Measurements from ENCODE around the gene CAMK1D.

- TF ChIP-seq MAX (IDR thresholded peaks at IDR 0.05; ENCODE audit: low read depth, low read length): no peak
- TF ChIP-seq, protein P1, sequence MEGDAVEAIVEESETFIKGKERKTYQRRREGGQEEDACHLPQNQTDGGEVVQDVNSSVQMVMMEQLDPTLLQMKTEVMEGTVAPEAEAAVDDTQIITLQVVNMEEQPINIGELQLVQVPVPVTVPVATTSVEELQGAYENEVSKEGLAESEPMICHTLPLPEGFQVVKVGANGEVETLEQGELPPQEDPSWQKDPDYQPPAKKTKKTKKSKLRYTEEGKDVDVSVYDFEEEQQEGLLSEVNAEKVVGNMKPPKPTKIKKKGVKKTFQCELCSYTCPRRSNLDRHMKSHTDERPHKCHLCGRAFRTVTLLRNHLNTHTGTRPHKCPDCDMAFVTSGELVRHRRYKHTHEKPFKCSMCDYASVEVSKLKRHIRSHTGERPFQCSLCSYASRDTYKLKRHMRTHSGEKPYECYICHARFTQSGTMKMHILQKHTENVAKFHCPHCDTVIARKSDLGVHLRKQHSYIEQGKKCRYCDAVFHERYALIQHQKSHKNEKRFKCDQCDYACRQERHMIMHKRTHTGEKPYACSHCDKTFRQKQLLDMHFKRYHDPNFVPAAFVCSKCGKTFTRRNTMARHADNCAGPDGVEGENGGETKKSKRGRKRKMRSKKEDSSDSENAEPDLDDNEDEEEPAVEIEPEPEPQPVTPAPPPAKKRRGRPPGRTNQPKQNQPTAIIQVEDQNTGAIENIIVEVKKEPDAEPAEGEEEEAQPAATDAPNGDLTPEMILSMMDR (IDR thresholded peaks at IDR 0.05; ENCODE audit: low read depth, low read length): no peak
- no peak for TF ChIP-seq POLR2A (IDR thresholded peaks at IDR 0.05; ENCODE audit: extremely low read depth, insufficient read length)
- no peak for TF ChIP-seq MYC (IDR thresholded peaks at IDR 0.05; ENCODE audit: low read depth, low read length)
Measured at GRCh38 chr10:12588091-12588860, 238.9 kb downstream of the CAMK1D start.

All from NB4 (cell line).